HG02973 (cell line): ENCODE data around the gene CCNL1.
A peak's percentile ranks its signal among the peaks of the same experiment; 100 is the strongest.
"Not testable (repeated sequence)": the region's sequence is repeated elsewhere in the genome, so short reads cannot be mapped to it uniquely, and the experiment has no call there.

ENCODE experiments used
- ATAC-seq: cut with Tn5 transposase; IDR thresholded peaks from one replicate; pipeline ENCODE4 v1.9.1; 2021; ENCODE audit warnings: moderate library complexity; ENCODE audit not compliant: unreplicated experiment

CCNL1 gene

DNA sequence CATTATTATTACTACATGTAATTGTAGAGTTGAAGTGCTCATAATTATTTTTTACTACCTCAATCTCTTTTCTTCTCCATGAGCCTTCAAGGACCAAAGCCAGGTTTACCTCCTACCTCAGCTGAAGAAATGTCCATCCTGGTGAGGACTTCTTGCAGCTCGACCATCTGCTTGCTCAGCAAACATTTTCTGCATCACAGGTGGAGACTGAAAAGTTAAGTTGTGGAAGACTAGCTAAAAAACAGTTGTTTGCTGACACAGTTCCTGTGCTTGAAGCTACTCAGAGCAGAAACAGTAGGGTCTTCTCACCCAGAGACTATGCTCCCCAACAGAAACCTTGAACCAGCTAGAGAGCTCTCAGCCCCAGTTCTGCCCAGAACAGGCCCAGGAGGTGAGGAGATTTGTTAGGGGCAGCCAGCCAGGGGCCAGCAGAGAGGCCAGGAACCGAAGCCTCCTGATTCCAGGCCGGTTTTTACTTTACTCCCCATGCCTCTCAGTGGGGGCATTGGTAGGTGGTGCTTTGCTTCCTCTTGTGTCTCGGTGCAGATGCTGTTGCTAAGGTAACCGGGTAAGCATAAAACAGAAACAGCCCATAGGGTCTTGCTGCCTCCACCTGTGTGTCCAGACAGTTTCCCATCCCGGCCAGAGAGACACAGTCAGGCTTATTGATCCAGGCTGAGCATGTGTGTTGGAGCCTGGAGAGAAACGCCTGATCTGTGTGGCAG, 54.9 kb downstream of the CCNL1 start:
- ATAC-seq: peak; percentile 82

GRCh38 chr3:157104521-157104920, 55.4 kb downstream of the CCNL1 start:
- ATAC-seq: no peak

- ATAC-seq: no peak
Measured at GRCh38 chr3:157103860-157104259, 56.1 kb downstream of the CCNL1 start.

GRCh38 chr3:157103280-157103679, 56.7 kb downstream of the CCNL1 start:
- peak; percentile 66 for ATAC-seq

DNA sequence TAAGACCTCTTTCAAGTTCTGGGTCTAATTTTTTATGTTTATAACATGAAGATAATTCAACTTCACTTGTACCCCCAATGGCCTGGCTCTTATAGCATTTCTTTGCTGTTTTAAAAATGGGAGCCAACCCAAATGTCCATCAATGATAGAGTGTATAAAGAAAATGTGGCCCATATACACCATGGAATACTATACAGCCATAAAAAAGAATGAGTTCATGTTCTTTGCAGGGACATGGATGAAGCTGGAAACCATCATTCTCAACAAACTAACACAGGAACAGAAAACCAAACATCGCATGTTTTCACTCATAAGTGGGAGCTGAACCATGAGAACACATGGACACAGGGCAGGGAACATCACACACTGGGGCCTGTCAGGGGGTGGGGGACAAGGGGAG, 57.4 kb downstream of the CCNL1 start:
- not testable (repeated sequence) for ATAC-seq

DNA sequence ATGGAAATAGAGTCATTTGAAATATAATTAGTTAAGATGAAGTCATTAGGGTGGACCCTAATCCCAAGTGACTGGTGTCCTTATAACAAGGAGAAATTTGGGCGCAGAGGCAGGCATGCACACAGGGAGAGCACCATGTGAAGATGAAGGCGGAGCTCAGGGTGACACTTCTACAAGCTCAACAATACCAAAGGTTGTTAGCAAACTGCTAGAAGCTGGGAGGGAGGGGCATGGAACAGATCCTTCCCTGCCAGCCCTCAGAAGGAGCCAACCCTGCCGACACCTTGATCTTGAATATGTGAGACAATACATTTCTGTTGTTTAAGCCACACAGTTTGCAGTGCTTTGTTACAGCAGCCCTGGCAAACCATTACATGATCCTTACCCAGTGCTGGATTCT, 57.8 kb downstream of the CCNL1 start:
- ATAC-seq: no peak

DNA sequence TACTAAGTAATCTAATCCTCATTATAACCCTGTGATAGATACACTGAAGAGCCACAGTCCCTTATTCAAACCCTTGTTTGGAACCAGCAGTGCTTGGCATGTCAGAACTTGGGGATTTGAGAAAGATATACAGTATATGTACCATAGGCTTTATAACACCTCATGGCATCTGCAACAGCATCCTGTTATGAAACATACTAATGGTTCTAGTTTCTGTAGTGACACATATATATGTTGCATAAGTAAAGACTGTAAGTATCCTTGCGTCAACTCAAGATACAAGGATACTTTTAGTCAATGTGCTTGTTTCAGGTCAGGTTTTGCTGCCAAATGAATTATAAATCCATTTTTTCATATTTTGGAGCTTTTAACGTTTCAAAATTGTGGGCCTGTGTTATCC, 58.5 kb downstream of the CCNL1 start:
- no peak for ATAC-seq

GRCh38 chr3:157100608-157101396, 59.1 kb downstream of the CCNL1 start:
- ATAC-seq: no peak

DNA sequence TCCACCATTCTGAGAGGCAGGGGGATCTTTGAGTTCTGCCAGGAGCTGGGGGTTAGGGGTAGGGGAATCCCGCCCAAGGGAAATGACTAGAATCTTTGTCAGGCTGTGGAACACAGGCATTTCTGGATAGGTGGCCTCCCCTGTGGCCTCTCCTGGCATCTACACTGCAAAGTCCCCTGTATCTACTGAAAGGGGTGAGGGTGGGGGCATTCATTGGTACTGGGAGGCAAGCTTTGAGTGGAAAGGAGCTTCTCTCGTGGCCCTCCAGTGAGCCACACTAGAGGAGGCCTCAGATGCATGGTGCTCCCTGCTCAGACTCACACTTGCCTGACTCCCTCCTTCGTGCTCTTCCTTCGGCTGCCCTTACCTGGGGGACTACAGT, 59.9 kb downstream of the CCNL1 start:
- ATAC-seq: no peak

GRCh38 chr3:157099326-157100095, 60.4 kb downstream of the CCNL1 start:
- no peak for ATAC-seq

DNA sequence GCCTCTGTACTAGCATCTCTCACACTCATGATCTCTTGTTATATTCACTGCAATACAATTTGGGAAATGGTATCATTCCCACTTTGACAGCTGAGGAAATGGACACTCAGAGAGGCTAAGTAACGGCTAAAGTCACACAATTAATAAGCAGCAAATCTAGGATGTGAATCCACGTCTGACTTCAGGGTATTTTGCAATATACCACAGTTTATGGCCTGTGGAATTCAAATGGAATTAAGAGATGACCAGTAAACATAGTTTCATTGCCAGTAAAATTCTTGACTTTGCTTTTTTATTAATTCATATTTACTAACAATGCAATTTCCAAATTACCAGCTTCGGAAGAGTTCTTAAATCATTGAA, 61.1 kb downstream of the CCNL1 start:
- ATAC-seq: no peak

GRCh38 chr3:157098121-157098822, 61.7 kb downstream of the CCNL1 start:
- peak; percentile 38 for ATAC-seq
